ENCODE measurements around the gene ZNF556. TPM values are rescaled to one million over a fixed set of nuclear protein-coding genes. Genes with fewer than 3 reads are reported as not detected.
A peak's percentile ranks its signal among the peaks of the same experiment; 100 is the strongest.

Gene ZNF556
- total RNA-seq, 1 experiment from 2014 or later = 0.04 TPM

DNA sequence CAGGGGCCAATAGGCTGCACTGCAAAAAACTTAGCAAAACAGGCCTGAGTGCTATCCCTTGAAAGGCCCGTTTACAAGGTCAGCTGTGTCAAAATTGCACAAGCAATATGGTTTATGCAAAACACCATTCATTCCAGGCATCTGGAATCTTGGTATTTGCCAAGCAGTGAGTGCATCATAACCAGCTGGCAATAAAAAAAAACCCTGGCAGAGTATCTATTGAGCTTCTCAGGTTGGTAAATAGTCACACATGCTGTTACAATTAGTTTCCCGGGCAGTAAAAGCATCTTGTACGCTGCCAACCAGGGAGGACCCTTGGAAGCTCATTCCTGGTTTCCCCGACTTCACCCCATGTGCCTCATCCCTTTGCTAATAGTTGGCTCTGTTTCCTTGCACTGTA is 56.4 kb downstream of the ZNF556 start:
- ATAC-seq = peak; percentile 75
- BruUV-seq (replicated peaks) = no TSS peak
- peaks cover 18% of the 10 kb centered on the region for H3K4me1 ChIP-seq (ENCODE audit: insufficient read depth, low read length)
- no peaks in the 10 kb centered on the region for H3F3A ChIP-seq (ENCODE audit: low read length, unreplicated experiment)
- TF ChIP-seq EZH2 (IDR thresholded peaks at IDR 0.05; ENCODE audit: low read length, unreplicated experiment) = no peak
- TF ChIP-seq, protein P1, sequence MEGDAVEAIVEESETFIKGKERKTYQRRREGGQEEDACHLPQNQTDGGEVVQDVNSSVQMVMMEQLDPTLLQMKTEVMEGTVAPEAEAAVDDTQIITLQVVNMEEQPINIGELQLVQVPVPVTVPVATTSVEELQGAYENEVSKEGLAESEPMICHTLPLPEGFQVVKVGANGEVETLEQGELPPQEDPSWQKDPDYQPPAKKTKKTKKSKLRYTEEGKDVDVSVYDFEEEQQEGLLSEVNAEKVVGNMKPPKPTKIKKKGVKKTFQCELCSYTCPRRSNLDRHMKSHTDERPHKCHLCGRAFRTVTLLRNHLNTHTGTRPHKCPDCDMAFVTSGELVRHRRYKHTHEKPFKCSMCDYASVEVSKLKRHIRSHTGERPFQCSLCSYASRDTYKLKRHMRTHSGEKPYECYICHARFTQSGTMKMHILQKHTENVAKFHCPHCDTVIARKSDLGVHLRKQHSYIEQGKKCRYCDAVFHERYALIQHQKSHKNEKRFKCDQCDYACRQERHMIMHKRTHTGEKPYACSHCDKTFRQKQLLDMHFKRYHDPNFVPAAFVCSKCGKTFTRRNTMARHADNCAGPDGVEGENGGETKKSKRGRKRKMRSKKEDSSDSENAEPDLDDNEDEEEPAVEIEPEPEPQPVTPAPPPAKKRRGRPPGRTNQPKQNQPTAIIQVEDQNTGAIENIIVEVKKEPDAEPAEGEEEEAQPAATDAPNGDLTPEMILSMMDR (conservative IDR thresholded peaks at IDR 0.05; ENCODE audit: low read depth, low read length) = no peak
- no peak for TF ChIP-seq EZH2phosphoT487 (IDR thresholded peaks at IDR 0.05; ENCODE audit: borderline replicate concordance, low read length)
- no peaks in the 10 kb centered on the region for H3K79me2 ChIP-seq (ENCODE audit: low read length)
- H2AFZ ChIP-seq (ENCODE audit: low read length) = no peak overlapping the region
- intact Hi-C loops (cut with micrococcal nuclease) = loop anchor here (2.0 kb wide), 1 partner anchor 27 kb away; no protein-coding TSS in a partner anchor
- no peak overlapping the region for H3K9ac ChIP-seq (ENCODE audit: low read length)
- H3K27me3 ChIP-seq (ENCODE audit: low read length) = no peaks in the 10 kb centered on the region
- no peaks in the 10 kb centered on the region for H4K20me1 ChIP-seq (ENCODE audit: low read length)
- peak; percentile 73 for DNase-seq
- CTCF ChIA-PET = interaction anchor here (1.1 to 1.2 kb wide), 2 partner anchors 27 to 36 kb away, joined by 3 to 7 read pairs; no protein-coding TSS in a partner anchor
- POLR2A ChIA-PET (ENCODE audit: unreplicated experiment) = interaction anchor here (0.6 to 0.7 kb wide), 2 partner anchors 19 to 112 kb away, joined by 3 read pairs; no protein-coding TSS in a partner anchor
- no peaks in the 10 kb centered on the region for H3K9me3 ChIP-seq (ENCODE audit: low read length)
- H3K36me3 ChIP-seq (ENCODE audit: low read depth, low read length) = peaks cover 3% of the 10 kb centered on the region; the same call in 1 of the 2 replicates
- H3K27ac ChIP-seq (ENCODE audit: low read length) = peak overlapping the region; percentile 74
- H3K9me2 ChIP-seq (replicated peaks; ENCODE audit: low read length) = no peaks in the 10 kb centered on the region
- H3K4me3 ChIP-seq (ENCODE audit: low read length) = 0 out of 2 replicates have a peak overlapping the region, but pooled peaks have one; percentile 23
- H3K4me2 ChIP-seq (ENCODE audit: low read length) = peak overlapping the region; percentile 58

- CTCF ChIA-PET = no interaction called here
Observed at GRCh38 chr19:2926341-2927031, 59.4 kb downstream of the ZNF556 start.

More at GRCh38 chr19:2926341-2927031, 59.4 kb downstream of the ZNF556 start:
- Histone ChIP-seq H4K20me1 (ENCODE audit: low read length) (no peaks in the 10 kb centered on the region), H3F3A (ENCODE audit: low read length, unreplicated experiment) (no peaks in the 10 kb centered on the region), H3K4me1 (ENCODE audit: insufficient read depth, low read length) (peaks cover 18% of the 10 kb centered on the region), H3K79me2 (ENCODE audit: low read length) (no peaks in the 10 kb centered on the region), H3K36me3 (ENCODE audit: low read depth, low read length) (no peaks in the 10 kb centered on the region; the same call in 1 of the 2 replicates), H3K4me3 (ENCODE audit: low read length) (no peak overlapping the region), H3K9me2 (replicated peaks; ENCODE audit: low read length) (no peaks in the 10 kb centered on the region), H2AFZ (ENCODE audit: low read length) (no peak overlapping the region), H3K27ac (ENCODE audit: low read length) (no peak overlapping the region), H3K9ac (ENCODE audit: low read length) (no peak overlapping the region), H3K4me2 (ENCODE audit: low read length) (no peak overlapping the region), H3K9me3 (ENCODE audit: low read length) (no peaks in the 10 kb centered on the region), H3K27me3 (ENCODE audit: low read length) (no peaks in the 10 kb centered on the region)
- POLR2A ChIA-PET (ENCODE audit: unreplicated experiment) = no interaction called here
- no peak for DNase-seq
- BruUV-seq (replicated peaks) = no TSS peak
- no peak for ATAC-seq
- TF ChIP-seq, protein P1 (conservative IDR thresholded peaks at IDR 0.05; ENCODE audit: low read depth, low read length) = no peak
- TF ChIP-seq EZH2 (IDR thresholded peaks at IDR 0.05; ENCODE audit: low read length, unreplicated experiment) = no peak
- no peak for TF ChIP-seq EZH2phosphoT487 (IDR thresholded peaks at IDR 0.05; ENCODE audit: borderline replicate concordance, low read length)
- intact Hi-C loops (cut with micrococcal nuclease) = no loop called here

All from PC-3 (cell line).